WTC11 (cell line): Measurements from ENCODE around the gene PAX8. TPM values are rescaled to one million over a fixed set of nuclear protein-coding genes. Genes with fewer than 3 reads are reported as not detected.

ENCODE experiments used
- ATAC-seq: fragments of 200-7000 bp; cut with Tn5 transposase; 2 replicates; pipeline ENCODE4 v1.10.0; 2021; ENCODE audit warnings: mild to moderate bottlenecking, moderate library complexity
- CTCF ChIA-PET: fragments of 300-600 bp; sonication (Branson Sonifier 250); formaldehyde crosslinking; loops from one replicate; lab custom pipeline; 2021; ENCODE audit warnings: antibody characterized with exemption; lab: Charles Lee
- POLR2A ChIA-PET: fragments of 350-600 bp; sonication (Branson Sonifier 250); formaldehyde crosslinking; loops from one replicate; lab custom pipeline; 2021; ENCODE audit warnings: antibody characterized with exemption; lab: Charles Lee
- DNase-seq: peaks from one replicate; pipeline ENCODE4 v3.0.0; 2021; ENCODE audit warnings: low spot score
- H3K27ac Mint-ChIP-seq: 2 replicates; pipeline ENCODE4 v1.8.0; 2021; ENCODE audit warnings: mixed read lengths
- H3K27me3 Mint-ChIP-seq: 2 replicates; pipeline ENCODE4 v1.8.0; 2021; ENCODE audit warnings: low read depth, mild to moderate bottlenecking, moderate library complexity, mixed read lengths
- H3K36me3 Mint-ChIP-seq: 2 replicates; pipeline ENCODE4 v1.8.0; 2021; ENCODE audit warnings: mixed read lengths
- H3K4me1 Mint-ChIP-seq: 2 replicates; pipeline ENCODE4 v1.8.0; 2022; ENCODE audit warnings: mixed read lengths
- H3K4me3 Mint-ChIP-seq: 2 replicates; pipeline ENCODE4 v1.8.0; 2021; ENCODE audit warnings: mild to moderate bottlenecking, moderate library complexity, mixed read lengths
- H3K9me3 Mint-ChIP-seq: 2 replicates; pipeline ENCODE4 v1.8.0; 2021; ENCODE audit warnings: mixed read lengths
- ATF1 ChIP-seq: sonication (generic); formaldehyde crosslinking; IDR thresholded peaks from 2 replicates; pipeline ENCODE4 v1.8.1; 2023; ENCODE audit warnings: mild to moderate bottlenecking, moderate library complexity, missing genetic modification reagents
- ATF2 ChIP-seq: sonication (generic); formaldehyde crosslinking; IDR thresholded peaks from 2 replicates; pipeline ENCODE4 v1.8.1; 2022; ENCODE audit warnings: low read depth, missing genetic modification reagents, borderline replicate concordance
- CREM ChIP-seq: sonication (generic); formaldehyde crosslinking; IDR thresholded peaks from 2 replicates; pipeline ENCODE4 v1.8.1; 2022; ENCODE audit warnings: mild to moderate bottlenecking, missing genetic modification reagents, moderate library complexity
- ERG ChIP-seq: fragments of 250-450 bp; sonication (Bioruptor Pico); IDR thresholded peaks from 2 replicates; pipeline ENCODE4 v1.8.0; 2021; ENCODE audit warnings: mild to moderate bottlenecking
- ETV6 ChIP-seq: sonication (generic); formaldehyde crosslinking; IDR thresholded peaks from 2 replicates; pipeline ENCODE4 v1.8.1; 2022; ENCODE audit warnings: mild to moderate bottlenecking, missing genetic modification reagents
- GABPB1 ChIP-seq: sonication (generic); formaldehyde crosslinking; IDR thresholded peaks from 2 replicates; pipeline ENCODE4 v1.8.1; 2023; ENCODE audit warnings: mild to moderate bottlenecking, missing genetic modification reagents
- GTF2I ChIP-seq: fragments of 250-450 bp; sonication (Bioruptor Pico); conservative IDR thresholded peaks from 2 replicates; pipeline ENCODE4 v1.4.0; 2021; ENCODE audit warnings: mild to moderate bottlenecking
- JAZF1 ChIP-seq: fragments of 250-450 bp; sonication (Bioruptor Pico); IDR thresholded peaks from 2 replicates; pipeline ENCODE4 v1.9.0; 2021; ENCODE audit warnings: moderate library complexity, mild to moderate bottlenecking, inconsistent platforms
- MAX ChIP-seq: sonication (generic); formaldehyde crosslinking; IDR thresholded peaks from 2 replicates; pipeline ENCODE4 v1.8.0; 2022; ENCODE audit warnings: mild to moderate bottlenecking, missing genetic modification reagents
- NFATC4 ChIP-seq: fragments of 250-450 bp; sonication (Bioruptor Pico); IDR thresholded peaks from 2 replicates; pipeline ENCODE4 v1.9.0; 2021; ENCODE audit warnings: mild to moderate bottlenecking
- NR2C2 ChIP-seq: sonication (generic); formaldehyde crosslinking; IDR thresholded peaks from 2 replicates; pipeline ENCODE4 v1.8.0; 2022; ENCODE audit warnings: mild to moderate bottlenecking, missing genetic modification reagents
- RORB ChIP-seq: fragments of 250-450 bp; sonication (Bioruptor Pico); IDR thresholded peaks from 2 replicates; pipeline ENCODE4 v1.9.0; 2021; ENCODE audit warnings: mild to moderate bottlenecking
- SOX15 ChIP-seq: fragments of 250-450 bp; sonication (Bioruptor Pico); IDR thresholded peaks from 2 replicates; pipeline ENCODE4 v1.9.0; 2021; ENCODE audit warnings: mild to moderate bottlenecking
- TP53 ChIP-seq: sonication (generic); formaldehyde crosslinking; IDR thresholded peaks from 2 replicates; pipeline ENCODE4 v1.8.1; 2023; ENCODE audit warnings: mild to moderate bottlenecking, missing genetic modification reagents
- ZNF232 ChIP-seq: sonication (generic); formaldehyde crosslinking; IDR thresholded peaks from 2 replicates; pipeline ENCODE4 v1.8.0; 2022; ENCODE audit warnings: mild to moderate bottlenecking, missing genetic modification reagents
- ZNF281 ChIP-seq: sonication (generic); formaldehyde crosslinking; IDR thresholded peaks from 2 replicates; pipeline ENCODE4 v1.8.0; 2023; ENCODE audit warnings: mild to moderate bottlenecking, missing genetic modification reagents
- ZNF317 ChIP-seq: sonication (generic); formaldehyde crosslinking; IDR thresholded peaks from 2 replicates; pipeline ENCODE4 v1.8.1; 2023; ENCODE audit warnings: low read depth, mild to moderate bottlenecking, moderate library complexity, missing genetic modification reagents, borderline replicate concordance
- ZNF425 ChIP-seq: fragments of 250-450 bp; sonication (Bioruptor Pico); conservative IDR thresholded peaks from 2 replicates; pipeline ENCODE4 v1.9.0; 2021; ENCODE audit warnings: mild to moderate bottlenecking
- total RNA-seq: library from RNA; stranded (reverse); gene quantifications from 3 replicates; pipeline ENCODE4 v1.2.3, GENCODE V29; 2021

The PAX8 gene
- total RNA-seq, 1 experiment from 2014 or later, result 0.35 TPM

GRCh38 chr2:113212245-113213060 lies 66.3 kb downstream of the PAX8 start:
- Mint-ChIP-seq H3K27me3 (0 out of 2 replicates have a peak, but pooled peaks cover 2% of the 10 kb centered on the region), H3K27ac (no peak overlapping the region), H3K4me3 (no peak overlapping the region), H3K36me3 (no peaks in the 10 kb centered on the region)
- DNase-seq, result no peak
- TF ChIP-seq ETV6 (CRISPR knock-in tag), result no peak
- TF ChIP-seq ATF1 (CRISPR knock-in tag), result no peak
- no peak for TF ChIP-seq TP53 (CRISPR knock-in tag)
- TF ChIP-seq JAZF1 (CRISPR knock-in tag), result no peak
- no peak for TF ChIP-seq ZNF317 (CRISPR knock-in tag)
- no peak for TF ChIP-seq NFATC4 (CRISPR knock-in tag)
- TF ChIP-seq, all 79 proteins: peak for 0
- Mint-ChIP-seq H3K4me1 (peaks cover 23% of the 10 kb centered on the region), H3K9me3 (no peaks in the 10 kb centered on the region)
- ChIA-PET POLR2A (no interaction called here), CTCF (interaction anchor here (1.1 to 4.3 kb wide), 7 partner anchors 8 to 178 kb away, joined by 3 to 37 read pairs (median 5); no protein-coding TSS in a partner anchor)
- ATAC-seq, result no peak; the same call in 1 of the 2 replicates

GRCh38 chr2:113211226-113212105 lies 67.3 kb downstream of the PAX8 start:
- Mint-ChIP-seq H3K36me3 (no peaks in the 10 kb centered on the region), H3K4me1 (peaks cover 16% of the 10 kb centered on the region), H3K27me3 (0 out of 2 replicates have a peak, but pooled peaks cover 2% of the 10 kb centered on the region), H3K9me3 (no peaks in the 10 kb centered on the region), H3K27ac (no peak overlapping the region), H3K4me3 (no peak overlapping the region)
- DNase-seq (no peak), ATAC-seq (no peak)
- POLR2A ChIA-PET, result no interaction called here
- TF ChIP-seq ZNF281 (CRISPR knock-in tag) (no peak), ZNF232 (CRISPR knock-in tag) (no peak), ZNF425 (CRISPR knock-in tag) (no peak), GABPB1 (CRISPR knock-in tag) (0 out of 2 replicates have a peak, but pooled peaks have one; percentile 9)
- CTCF ChIA-PET, result interaction anchor here (0.5 to 4.3 kb wide), 8 partner anchors 9 to 178 kb away, joined by 3 to 37 read pairs (median 3); no protein-coding TSS in a partner anchor

GRCh38 chr2:113209646-113210171 lies 69.0 kb downstream of the PAX8 start:
- H3K4me1 Mint-ChIP-seq, result peaks cover 16% of the 10 kb centered on the region
- POLR2A ChIA-PET, result no interaction called here
- no peak for ATAC-seq
- no peaks in the 10 kb centered on the region for H3K9me3 Mint-ChIP-seq
- no peak overlapping the region for H3K27ac Mint-ChIP-seq
- no peak overlapping the region for H3K4me3 Mint-ChIP-seq
- CTCF ChIA-PET, result no interaction called here
- H3K27me3 Mint-ChIP-seq, result no peaks in the 10 kb centered on the region
- no peak for DNase-seq
- TF ChIP-seq NR2C2 (CRISPR knock-in tag) (no peak), CREM (CRISPR knock-in tag) (no peak), SOX15 (CRISPR knock-in tag) (no peak), ERG (CRISPR knock-in tag) (no peak), GTF2I (CRISPR knock-in tag) (no peak), ATF2 (no peak), MAX (CRISPR knock-in tag) (no peak), RORB (CRISPR knock-in tag) (no peak)
- no peaks in the 10 kb centered on the region for H3K36me3 Mint-ChIP-seq
